ENCODE measurements around the gene TRIM26.
A peak's percentile ranks its signal among the peaks of the same experiment; 100 is the strongest.

Gene TRIM26

DNA sequence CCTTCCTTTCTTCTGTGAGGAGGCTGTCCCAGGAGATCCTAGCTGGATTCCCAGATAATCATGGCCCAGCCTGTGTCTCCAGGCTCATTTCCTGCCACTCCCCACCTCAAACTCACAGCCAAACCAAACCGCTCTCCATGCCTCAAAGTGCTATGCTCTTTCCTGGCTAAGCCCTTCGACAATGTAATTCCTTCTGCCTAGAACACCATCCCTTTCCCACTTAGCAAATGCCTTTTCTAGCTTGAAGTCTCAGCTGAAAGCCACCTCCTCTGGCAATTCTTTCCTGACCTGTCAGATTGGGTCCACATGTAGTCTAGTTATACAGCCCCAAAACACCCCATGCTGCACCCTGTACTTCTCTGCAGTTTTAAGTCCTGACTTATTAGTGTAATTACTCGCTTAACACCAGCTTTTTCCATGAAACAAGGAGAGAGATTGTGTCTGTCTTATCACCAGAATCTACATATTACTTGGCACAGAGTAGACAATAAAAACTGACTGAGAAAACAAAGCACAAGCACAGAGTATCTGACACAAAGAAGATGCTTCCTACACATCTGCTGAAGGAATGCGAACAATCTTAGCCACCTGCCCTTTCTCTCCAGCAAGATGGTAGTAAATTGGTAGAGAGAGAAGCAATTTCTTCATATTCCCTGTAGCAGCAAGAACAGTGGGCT lies 5.4 kb downstream of the TRIM26 start:
- DNase-seq = peak; percentile 24

- peak; percentile 30 for DNase-seq
Observed at GRCh38 chr6:30206799-30207618, 6.2 kb downstream of the TRIM26 start.

- DNase-seq = no peak
Observed at GRCh38 chr6:30206152-30206551, 7.1 kb downstream of the TRIM26 start.

DNA sequence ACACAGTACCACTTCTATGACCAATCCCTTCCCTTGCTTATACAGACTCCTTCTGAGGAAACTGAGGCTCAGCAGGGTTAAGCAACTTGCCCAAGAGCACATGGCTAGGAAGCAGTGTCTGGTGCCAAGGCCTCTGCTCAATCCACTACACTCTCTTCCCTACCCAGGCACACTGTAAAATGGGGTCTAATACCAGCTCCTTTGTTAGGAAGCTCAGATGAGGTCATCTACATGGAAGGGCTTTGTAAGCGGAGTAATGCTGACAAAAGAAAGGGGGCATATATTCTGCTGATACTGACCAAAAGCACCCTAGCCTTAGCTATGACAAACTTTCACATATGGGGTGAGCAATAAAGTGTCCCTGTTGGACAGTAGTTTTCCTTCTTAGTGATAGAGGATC lies 9.1 kb downstream of the TRIM26 start:
- DNase-seq = no peak

GRCh38 chr6:30202366-30202765 lies 10.8 kb downstream of the TRIM26 start:
- DNase-seq = no peak

DNA sequence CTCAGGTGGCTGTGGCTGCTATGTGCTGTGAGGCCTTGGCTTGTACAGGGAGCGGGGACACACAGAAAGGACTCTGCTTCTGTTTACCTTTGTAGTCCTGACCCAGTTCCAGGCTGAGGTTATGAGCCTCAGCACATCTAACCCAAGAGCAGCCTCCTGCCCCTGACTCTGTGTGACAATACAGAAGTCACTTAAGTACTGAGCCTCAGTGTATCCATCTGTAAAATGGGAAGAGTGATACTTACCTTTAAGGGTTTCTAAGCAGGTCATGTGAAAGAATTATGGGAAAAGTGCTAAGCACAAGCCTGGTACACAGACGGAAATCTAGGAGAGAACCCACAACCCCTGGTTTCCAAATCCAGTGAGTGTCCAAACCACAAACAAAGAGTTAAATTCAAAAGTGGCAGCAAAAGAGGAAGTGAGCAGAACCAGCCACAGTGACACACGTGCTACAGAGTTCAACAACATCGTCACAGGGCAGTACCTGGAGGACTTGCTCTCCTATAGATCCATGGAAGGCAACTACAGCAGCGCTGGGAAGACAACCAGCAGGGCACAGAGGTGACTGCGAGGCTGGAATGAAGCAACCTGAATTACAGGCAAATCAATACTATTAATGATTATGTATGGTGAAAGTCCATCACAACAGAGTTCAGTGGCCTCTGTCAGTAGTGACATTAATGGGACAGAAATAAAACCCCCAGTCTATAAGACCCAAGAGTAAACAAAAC lies 12.5 kb downstream of the TRIM26 start:
- DNase-seq = no peak

DNA sequence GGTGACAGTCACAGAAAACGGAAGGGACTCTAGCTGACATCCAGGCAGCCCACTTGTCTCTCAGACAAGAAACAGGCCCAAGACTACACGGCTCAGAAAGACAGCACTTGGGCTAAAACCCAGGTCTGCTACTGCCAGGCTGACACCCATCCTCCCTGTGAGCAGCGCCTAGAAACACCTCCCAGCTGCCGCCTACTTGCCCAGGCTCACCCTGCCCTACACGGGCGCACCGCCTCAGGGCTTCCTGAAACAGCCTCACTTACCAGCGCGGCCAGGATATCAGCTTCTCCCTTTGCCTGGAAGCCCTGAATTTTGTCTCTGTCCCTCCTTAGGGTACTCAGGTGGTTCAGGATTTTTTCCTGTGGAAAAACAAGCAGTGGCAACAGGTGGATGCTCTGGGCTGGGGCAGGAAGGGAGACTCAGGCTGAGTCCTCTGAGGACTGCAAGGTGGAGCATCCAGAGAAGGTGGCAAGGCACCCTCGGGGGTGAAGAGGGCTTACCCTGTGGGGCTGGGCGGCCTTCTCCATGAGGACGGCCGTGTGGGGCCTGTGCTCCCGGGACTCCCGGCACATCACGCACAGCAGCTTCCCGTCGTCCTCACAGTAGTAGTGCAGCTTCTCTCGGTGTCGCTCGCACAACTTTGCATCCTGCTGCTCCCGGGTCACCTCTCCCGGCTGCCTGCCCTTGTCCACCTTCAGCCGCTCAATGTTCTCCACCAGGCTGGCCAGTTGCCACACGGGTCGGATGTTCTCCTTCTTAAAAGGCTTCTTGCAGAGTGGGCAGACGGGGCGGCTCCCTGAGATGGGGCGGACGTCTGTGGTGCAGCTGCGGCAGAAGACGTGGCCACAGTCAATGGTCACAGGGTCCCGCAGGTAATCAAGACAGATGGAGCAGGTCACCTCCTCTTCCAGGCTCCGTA lies 14.8 kb downstream of the TRIM26 start:
- DNase-seq = no peak

GRCh38 chr6:30196376-30196775 lies 16.8 kb downstream of the TRIM26 start:
- DNase-seq = no peak

GRCh38 chr6:30195951-30196350 lies 17.3 kb downstream of the TRIM26 start:
- no peak for DNase-seq

GRCh38 chr6:30194797-30195690 lies 18.2 kb downstream of the TRIM26 start:
- DNase-seq = peak; percentile 34

- DNase-seq = no peak
Observed at GRCh38 chr6:30192076-30192475, 21.1 kb downstream of the TRIM26 start.

- no peak for DNase-seq
Observed at GRCh38 chr6:30188541-30188940, 24.7 kb downstream of the TRIM26 start.

GRCh38 chr6:30185846-30186484 lies 27.2 kb downstream of the TRIM26 start:
- no peak for DNase-seq

DNA sequence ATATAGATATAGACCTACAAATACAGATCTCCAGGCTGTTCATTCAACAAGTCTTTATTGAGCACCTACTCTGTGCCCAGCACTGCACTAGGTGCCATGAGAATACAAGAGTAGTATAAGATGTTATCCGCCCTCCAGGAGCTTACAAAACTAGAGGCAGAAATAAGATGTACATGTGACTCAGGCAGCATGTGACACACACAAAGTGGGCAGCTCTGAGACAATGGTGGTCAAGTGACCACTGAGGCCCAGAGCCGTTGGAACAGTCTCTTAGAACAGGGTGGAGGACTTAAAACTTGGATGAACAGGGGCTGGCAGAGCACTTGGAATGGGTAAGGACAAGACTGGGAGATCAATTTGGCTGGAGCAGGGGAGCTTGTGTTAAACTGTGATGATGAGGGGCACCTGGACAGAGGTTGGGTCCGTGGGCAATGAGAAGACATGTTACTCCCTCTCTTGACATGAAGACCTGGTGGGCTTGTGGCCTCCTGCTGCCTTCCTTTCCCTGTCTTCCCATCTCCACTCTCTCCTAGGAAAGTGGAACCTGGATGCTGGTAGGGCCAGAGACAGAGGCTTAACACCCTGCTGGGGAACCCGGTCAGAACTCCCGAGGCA lies 28.7 kb downstream of the TRIM26 start:
- no peak for DNase-seq

- no peak for DNase-seq
Observed at GRCh38 chr6:30180145-30180544, 33.1 kb downstream of the TRIM26 start.

- DNase-seq = no peak
Observed at GRCh38 chr6:30178837-30179236, 34.4 kb downstream of the TRIM26 start.

- no peak for DNase-seq
Observed at GRCh38 chr6:30175765-30176164, 37.4 kb downstream of the TRIM26 start.

DNA sequence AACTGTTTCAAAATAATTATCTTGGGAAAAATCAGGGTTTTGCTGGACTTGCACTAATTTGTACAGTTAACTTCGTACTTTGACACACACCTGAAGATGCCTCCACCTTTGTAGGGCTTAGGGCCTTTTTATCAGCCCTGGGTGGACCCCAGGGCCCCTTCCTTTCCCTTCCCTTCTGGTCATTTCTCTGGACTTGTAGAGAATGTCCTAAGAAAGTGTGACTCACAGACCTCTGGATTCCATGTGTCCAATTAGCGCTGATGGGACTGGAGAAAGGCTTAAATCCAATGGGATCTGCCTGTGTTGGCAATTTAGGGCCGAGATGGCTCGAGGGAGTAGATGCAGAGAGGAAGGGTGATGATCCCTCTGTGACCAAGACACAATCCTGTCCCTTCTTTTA lies 40.5 kb downstream of the TRIM26 start:
- no peak for DNase-seq

DNA sequence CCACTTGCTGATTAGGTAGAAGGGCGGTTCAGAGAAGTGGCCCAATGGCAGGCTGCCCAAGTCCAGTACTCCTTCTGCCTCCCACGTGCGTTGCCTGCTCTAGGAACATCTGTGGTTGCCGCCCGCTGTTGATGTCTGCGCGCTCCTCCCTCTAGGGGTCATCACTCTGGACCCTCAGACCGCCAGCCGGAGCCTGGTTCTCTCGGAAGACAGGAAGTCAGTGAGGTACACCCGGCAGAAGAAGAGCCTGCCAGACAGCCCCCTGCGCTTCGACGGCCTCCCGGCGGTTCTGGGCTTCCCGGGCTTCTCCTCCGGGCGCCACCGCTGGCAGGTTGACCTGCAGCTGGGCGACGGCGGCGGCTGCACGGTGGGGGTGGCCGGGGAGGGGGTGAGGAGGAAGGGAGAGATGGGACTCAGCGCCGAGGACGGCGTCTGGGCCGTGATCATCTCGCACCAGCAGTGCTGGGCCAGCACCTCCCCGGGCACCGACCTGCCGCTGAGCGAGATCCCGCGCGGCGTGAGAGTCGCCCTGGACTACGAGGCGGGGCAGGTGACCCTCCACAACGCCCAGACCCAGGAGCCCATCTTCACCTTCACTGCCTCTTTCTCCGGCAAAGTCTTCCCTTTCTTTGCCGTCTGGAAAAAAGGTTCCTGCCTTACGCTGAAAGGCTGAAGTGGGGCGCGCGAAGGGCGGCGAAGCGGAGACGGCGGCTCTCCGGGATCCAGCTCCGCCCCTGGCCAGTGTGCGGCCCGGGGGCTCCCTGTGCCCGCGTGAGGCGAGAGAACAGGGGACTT lies 41.3 kb downstream of the TRIM26 start:
- peak; percentile 71 for DNase-seq
